K562 (cell line): ENCODE data around the gene KLHL22. TPM values are rescaled to one million over a fixed set of nuclear protein-coding genes. Genes with fewer than 3 reads are reported as not detected.
A peak's percentile ranks its signal among the peaks of the same experiment; 100 is the strongest.

Experiments
- CAMTA2 ChIP-seq: fragments of 250-450 bp; sonication (Bioruptor Pico); conservative IDR thresholded peaks from 2 replicates; pipeline ENCODE4 v1.5.1; 2022
- CTBP1 ChIP-seq: fragments of 450-650 bp; IDR thresholded peaks from 2 replicates; pipeline ENCODE4 v1.6.1; 2016; ENCODE audit warnings: borderline replicate concordance
- ETV1 ChIP-seq: fragments of 450-650 bp; conservative IDR thresholded peaks from 2 replicates; pipeline ENCODE4 v1.6.1; 2016; ENCODE audit warnings: missing genetic modification characterization, control low read depth, low read depth, missing compliant biosample characterization
- ETV5 ChIP-seq: sonication (generic); formaldehyde crosslinking; IDR thresholded peaks from 2 replicates; pipeline ENCODE4 v1.4.0; 2020; ENCODE audit warnings: low read depth, mild to moderate bottlenecking, missing genetic modification reagents
- FOXM1 ChIP-seq, 2 experiments: fragments of 450-650 bp in 1 of 2; sonication (generic) in 1 of 2; formaldehyde crosslinking in 1 of 2; IDR thresholded peaks; 2 replicates each; pipeline versions ENCODE4 v1.6.1 to v1.9.0; 2017 to 2022; ENCODE audit warnings: low read depth in 2 of 2, mild to moderate bottlenecking in 2 of 2, missing genetic modification reagents in 1 of 2, moderate library complexity in 1 of 2
- GTF2B ChIP-seq: IDR thresholded peaks from 2 replicates; pipeline ENCODE4 v1.6.1; 2011; ENCODE audit not compliant: insufficient read length; ENCODE audit errors: extremely low read depth
- PURB ChIP-seq: sonication (generic); formaldehyde crosslinking; IDR thresholded peaks from 2 replicates; pipeline ENCODE4 v1.9.0; 2021; ENCODE audit warnings: low read depth, mild to moderate bottlenecking, missing genetic modification reagents
- SPI1 ChIP-seq: IDR thresholded peaks from 2 replicates; pipeline ENCODE4 v1.6.1; 2011; ENCODE audit warnings: low read depth, low read length, control low read depth, borderline replicate concordance
- SRSF9 ChIP-seq: fragments of 200-400 bp; formaldehyde crosslinking; IDR thresholded peaks from 2 replicates; pipeline ENCODE4 v1.6.1; 2017; ENCODE audit warnings: low read depth, low read length, borderline replicate concordance
- ZMIZ1 ChIP-seq, 2 experiments: fragments of 150-350 bp in 1 of 2; IDR thresholded peaks; 2 replicates each; pipeline ENCODE4 v1.6.1; 2012 to 2016; ENCODE audit warnings: low read depth in 2 of 2, low read length in 2 of 2, mild to moderate bottlenecking in 1 of 2, moderate library complexity in 1 of 2
- ZNF165 ChIP-seq: fragments of 250-450 bp; sonication (Bioruptor Pico); IDR thresholded peaks from 2 replicates; pipeline ENCODE4 v1.4.0; 2020; ENCODE audit warnings: borderline replicate concordance
- ZNF79 ChIP-seq: fragments of 250-450 bp; sonication (Bioruptor Pico); IDR thresholded peaks from 2 replicates; pipeline ENCODE4 v1.4.0; 2020; ENCODE audit warnings: low read depth, mild to moderate bottlenecking, moderate library complexity
- polyA plus RNA-seq, 8 experiments: library from polyadenylated mRNA; depleted of rRNA in 4 of 8; stranded (reverse) in 5 of 8; unstranded in 3 of 8; fragments of >200 nt; fragmentation: Nextera tagmentation in 2 of 8; fragmentation: Illumina TruSeq in 1 of 8; extraction: Ambion mirVana in 2 of 8; extraction: Trizol in 1 of 8; gene quantifications; 2 replicates each; pipeline versions ENCODE4 v1.2.1 to v1.2.3, GENCODE V29; 2011 to 2014; ENCODE audit warnings: inconsistent platforms in 1 of 8, missing spikeins in 1 of 8
- total RNA-seq, 7 experiments: library from RNA; depleted of rRNA in 6 of 7; stranded (reverse); fragments of >200 nt in 6 of 7; fragmentation: Illumina TruSeq in 2 of 7; extraction: Trizol in 2 of 7; gene quantifications; 2 replicates each; pipeline versions ENCODE4 v1.2.1 to v1.2.3, GENCODE V29; 2011 to 2021; ENCODE audit warnings: low replicate concordance in 1 of 7

The KLHL22 gene
- total and polyA plus RNA-seq, 9 of the 15 experiments (the other 6 are each of a cell fraction or from before 2014, with no cell fraction given), result 1.3 to 25.6 (median 15.2) TPM

- TF ChIP-seq ZMIZ1 (IDR thresholded peaks at IDR 0.05; ENCODE audit: low read depth in 2 of 2, low read length in 2 of 2), result no peak
- TF ChIP-seq GTF2B, result no peak
- 0 out of 2 replicates have a peak, but pooled peaks have one; percentile 29 for TF ChIP-seq ETV5 (CRISPR knock-in tag)
- TF ChIP-seq PURB (CRISPR knock-in tag), result 0 out of 2 replicates have a peak, but pooled peaks have one; percentile 91
- no peak for TF ChIP-seq ZNF165 (CRISPR knock-in tag)
- TF ChIP-seq CTBP1, result no peak
- TF ChIP-seq ETV1 (tag), result no peak
- TF ChIP-seq ZNF79 (CRISPR knock-in tag), result no peak
- TF ChIP-seq FOXM1 (IDR thresholded peaks at IDR 0.05; ENCODE audit: low read depth), result no peak
- no peak for TF ChIP-seq FOXM1 (CRISPR knock-in tag; IDR thresholded peaks at IDR 0.05; ENCODE audit: low read depth)
- TF ChIP-seq CAMTA2 (CRISPR knock-in tag), result no peak
- no peak for TF ChIP-seq SRSF9
- 0 out of 2 replicates have a peak, but pooled peaks have one; percentile 48 for TF ChIP-seq SPI1
Measured at GRCh38 chr22:20463324-20464095, 32.1 kb downstream of the KLHL22 start (continued).
